Measurements from ENCODE around the gene OSTM1. TPM values are rescaled to one million over a fixed set of nuclear protein-coding genes. Genes with fewer than 3 reads are reported as not detected.
A peak's percentile ranks its signal among the peaks of the same experiment; 100 is the strongest.

Gene OSTM1
- total and polyA plus RNA-seq, 2 of the 13 experiments (the other 11 are each of a cell fraction or from before 2014, with no cell fraction given), result 8.7 to 20.5 TPM

DNA sequence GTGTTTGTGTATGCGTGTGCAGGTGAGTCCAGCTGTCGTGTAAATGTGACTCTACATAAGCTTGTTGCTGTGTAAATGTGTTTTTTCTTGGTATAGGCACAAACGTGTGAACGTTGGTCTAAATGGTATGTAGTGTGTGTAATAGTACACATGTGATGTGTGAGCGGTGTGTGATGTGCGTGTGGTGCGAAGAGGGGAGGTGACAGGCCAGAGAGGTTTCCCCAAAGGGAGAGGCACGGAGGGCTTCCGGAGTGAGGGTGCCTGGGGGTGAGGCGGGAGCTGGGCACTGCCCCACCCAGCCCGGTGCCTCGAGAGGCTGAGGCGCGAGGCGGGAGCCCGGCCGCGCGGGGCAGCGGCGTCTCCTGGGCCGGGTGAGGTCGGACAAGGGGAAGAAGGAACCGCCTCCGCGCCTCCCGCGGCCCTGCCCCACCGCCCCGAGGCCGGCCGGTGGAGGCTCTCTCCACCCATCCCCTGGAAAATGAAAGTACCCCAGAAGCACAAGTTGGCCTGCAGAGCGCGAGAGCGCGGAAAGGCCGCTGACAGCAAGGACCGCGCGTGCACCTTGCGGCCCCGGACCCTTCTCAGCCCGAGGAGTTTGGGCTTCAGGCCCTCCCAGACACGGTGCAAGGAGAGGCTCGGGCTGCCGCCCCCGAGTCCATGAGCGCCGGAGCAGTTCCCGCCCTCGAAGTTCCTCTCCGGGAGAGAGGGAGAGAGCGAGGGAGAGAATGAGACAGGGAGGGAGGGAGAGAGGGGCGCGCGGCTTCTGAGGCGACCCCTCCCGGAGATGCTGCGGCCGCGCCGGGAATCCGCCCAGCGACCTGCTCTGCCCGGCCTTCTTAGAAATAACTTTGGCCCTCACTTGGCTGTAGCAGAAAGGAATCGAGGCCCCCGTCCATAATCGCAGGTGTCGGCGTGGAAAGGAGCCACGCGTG is 43.2 kb upstream of the OSTM1 start:
- ATAC-seq, result peak; percentile 43
- peaks cover 24% of the 10 kb centered on the region for H3K4me1 ChIP-seq (ENCODE audit: insufficient read depth, low read length)
- H3K27me3 ChIP-seq (ENCODE audit: control insufficient read depth in 1 of 2, insufficient read depth in 2 of 2, low read length in 2 of 2), result peaks cover 3 to 73% of the 10 kb centered on the region in 2 experiments
- FAIRE-seq, result no peak
- WGBS (ENCODE audit: low lambda C conversion rate), result 16% methylated on average over 31 of the region's 72 CpGs
- no TSS peak for BruUV-seq (replicated peaks)
- peak overlapping the region; percentile 91 for H3K4me2 ChIP-seq (ENCODE audit: low read depth, low read length)
- peak overlapping the region; percentile 60 to 80 (median 63) for H3K4me3 ChIP-seq (replicated peaks in 1 of 3; ENCODE audit: insufficient read depth in 1 of 3, low read depth in 2 of 3, low read length in 3 of 3)
- DNase-seq (ENCODE audit: low spot score), result no peak
- H3K9ac ChIP-seq (ENCODE audit: insufficient read depth, low read depth, low read length), result no peak overlapping the region
- H2AFZ ChIP-seq (ENCODE audit: low read length), result no peak overlapping the region
- H3K79me2 ChIP-seq (ENCODE audit: insufficient read depth, low read length), result no peaks in the 10 kb centered on the region
- ChIA-PET POLR2A (no interaction called here), CTCF (ENCODE audit: low intra/inter-chr PET ratio, low total read pairs) (no interaction called here)
- no peaks in the 10 kb centered on the region for H4K20me1 ChIP-seq (ENCODE audit: insufficient read depth, low read length)
- in situ Hi-C loops (cut with HindIII; ENCODE audit: extremely low pct_ligation_motif_present, low pct_unique_long_range_greater_than_20kb), result no loop called here
- H3K36me3 ChIP-seq (replicated peaks in 1 of 2; ENCODE audit: control insufficient read depth in 1 of 2, insufficient read depth in 2 of 2, low read length in 2 of 2), result no peaks in the 10 kb centered on the region
- H3K27ac ChIP-seq (ENCODE audit: extremely low read length, insufficient read depth, low read length), result no peak overlapping the region
- H3K9me3 ChIP-seq (ENCODE audit: low read length), result no peaks in the 10 kb centered on the region
- intact Hi-C loops (cut with micrococcal nuclease; ENCODE audit: unreplicated experiment), result no loop called here
- TF ChIP-seq, protein P1, sequence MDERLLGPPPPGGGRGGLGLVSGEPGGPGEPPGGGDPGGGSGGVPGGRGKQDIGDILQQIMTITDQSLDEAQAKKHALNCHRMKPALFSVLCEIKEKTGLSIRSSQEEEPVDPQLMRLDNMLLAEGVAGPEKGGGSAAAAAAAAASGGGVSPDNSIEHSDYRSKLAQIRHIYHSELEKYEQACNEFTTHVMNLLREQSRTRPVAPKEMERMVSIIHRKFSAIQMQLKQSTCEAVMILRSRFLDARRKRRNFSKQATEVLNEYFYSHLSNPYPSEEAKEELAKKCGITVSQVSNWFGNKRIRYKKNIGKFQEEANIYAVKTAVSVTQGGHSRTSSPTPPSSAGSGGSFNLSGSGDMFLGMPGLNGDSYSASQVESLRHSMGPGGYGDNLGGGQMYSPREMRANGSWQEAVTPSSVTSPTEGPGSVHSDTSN (CRISPR knock-in tag; IDR thresholded peaks at IDR 0.05), result no peak
- TF ChIP-seq CREM (IDR thresholded peaks at IDR 0.05) (no peak), CREM (CRISPR knock-in tag; IDR thresholded peaks at IDR 0.05) (no peak), ZNF883 (CRISPR knock-in tag; IDR thresholded peaks at IDR 0.05; ENCODE audit: not compliant biosample characterization) (peak; percentile 54), ZNF598 (CRISPR knock-in tag; IDR thresholded peaks at IDR 0.05; ENCODE audit: borderline replicate concordance) (0 out of 2 replicates have a peak, but pooled peaks have one; percentile 56), HES4 (CRISPR knock-in tag; IDR thresholded peaks at IDR 0.05; ENCODE audit: borderline replicate concordance) (peak; percentile 31; the same call in 1 of the 2 replicates), WIZ (CRISPR knock-in tag; IDR thresholded peaks at IDR 0.05) (no peak), ZNF317 (CRISPR knock-in tag; IDR thresholded peaks at IDR 0.05) (no peak), ZNF282 (IDR thresholded peaks at IDR 0.05; ENCODE audit: partially characterized antibody) (no peak), KLF15 (CRISPR knock-in tag; IDR thresholded peaks at IDR 0.05; ENCODE audit: borderline replicate concordance) (no peak), ARNT2 (CRISPR knock-in tag; IDR thresholded peaks at IDR 0.05; ENCODE audit: low read depth) (no peak), LCORL (IDR thresholded peaks at IDR 0.05) (no peak), LCORL (CRISPR knock-in tag; IDR thresholded peaks at IDR 0.05) (no peak), SP140L (CRISPR knock-in tag; IDR thresholded peaks at IDR 0.05; ENCODE audit: borderline replicate concordance) (no peak), GABPA (IDR thresholded peaks at IDR 0.05; ENCODE audit: low read depth, low read length) (no peak), GABPA (CRISPR knock-in tag; IDR thresholded peaks at IDR 0.05; ENCODE audit: low read depth) (no peak), SRSF9 (IDR thresholded peaks at IDR 0.05; ENCODE audit: borderline replicate concordance, insufficient read depth, low read depth, low read length, poor library complexity, severe bottlenecking) (no peak)
- TF ChIP-seq, protein P2, sequence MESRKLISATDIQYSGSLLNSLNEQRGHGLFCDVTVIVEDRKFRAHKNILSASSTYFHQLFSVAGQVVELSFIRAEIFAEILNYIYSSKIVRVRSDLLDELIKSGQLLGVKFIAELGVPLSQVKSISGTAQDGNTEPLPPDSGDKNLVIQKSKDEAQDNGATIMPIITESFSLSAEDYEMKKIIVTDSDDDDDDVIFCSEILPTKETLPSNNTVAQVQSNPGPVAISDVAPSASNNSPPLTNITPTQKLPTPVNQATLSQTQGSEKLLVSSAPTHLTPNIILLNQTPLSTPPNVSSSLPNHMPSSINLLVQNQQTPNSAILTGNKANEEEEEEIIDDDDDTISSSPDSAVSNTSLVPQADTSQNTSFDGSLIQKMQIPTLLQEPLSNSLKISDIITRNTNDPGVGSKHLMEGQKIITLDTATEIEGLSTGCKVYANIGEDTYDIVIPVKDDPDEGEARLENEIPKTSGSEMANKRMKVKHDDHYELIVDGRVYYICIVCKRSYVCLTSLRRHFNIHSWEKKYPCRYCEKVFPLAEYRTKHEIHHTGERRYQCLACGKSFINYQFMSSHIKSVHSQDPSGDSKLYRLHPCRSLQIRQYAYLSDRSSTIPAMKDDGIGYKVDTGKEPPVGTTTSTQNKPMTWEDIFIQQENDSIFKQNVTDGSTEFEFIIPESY (CRISPR knock-in tag; IDR thresholded peaks at IDR 0.05), result no peak
- TF ChIP-seq, protein P3, sequence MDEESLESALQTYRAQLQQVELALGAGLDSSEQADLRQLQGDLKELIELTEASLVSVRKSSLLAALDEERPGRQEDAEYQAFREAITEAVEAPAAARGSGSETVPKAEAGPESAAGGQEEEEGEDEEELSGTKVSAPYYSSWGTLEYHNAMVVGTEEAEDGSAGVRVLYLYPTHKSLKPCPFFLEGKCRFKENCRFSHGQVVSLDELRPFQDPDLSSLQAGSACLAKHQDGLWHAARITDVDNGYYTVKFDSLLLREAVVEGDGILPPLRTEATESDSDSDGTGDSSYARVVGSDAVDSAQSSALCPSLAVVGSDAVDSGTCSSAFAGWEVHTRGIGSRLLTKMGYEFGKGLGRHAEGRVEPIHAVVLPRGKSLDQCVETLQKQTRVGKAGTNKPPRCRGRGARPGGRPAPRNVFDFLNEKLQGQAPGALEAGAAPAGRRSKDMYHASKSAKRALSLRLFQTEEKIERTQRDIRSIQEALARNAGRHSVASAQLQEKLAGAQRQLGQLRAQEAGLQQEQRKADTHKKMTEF (CRISPR knock-in tag; IDR thresholded peaks at IDR 0.05), result no peak
- TF ChIP-seq, protein P4, sequence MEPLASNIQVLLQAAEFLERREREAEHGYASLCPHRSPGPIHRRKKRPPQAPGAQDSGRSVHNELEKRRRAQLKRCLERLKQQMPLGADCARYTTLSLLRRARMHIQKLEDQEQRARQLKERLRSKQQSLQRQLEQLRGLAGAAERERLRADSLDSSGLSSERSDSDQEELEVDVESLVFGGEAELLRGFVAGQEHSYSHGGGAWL (CRISPR knock-in tag; IDR thresholded peaks at IDR 0.05), result no peak
